22Rv1 (cell line): ENCODE measurements around the gene KCNQ1OT1.
A peak's percentile ranks its signal among the peaks of the same experiment; 100 is the strongest.

Experiments
- H3K27ac ChIP-seq: fragments of 450-650 bp; 2 replicates; pipeline ENCODE4 v1.5.1; 2017
- ZFX ChIP-seq: fragments of 450-650 bp; IDR thresholded peaks from 2 replicates; pipeline ENCODE4 v1.6.1; 2017; ENCODE audit warnings: antibody characterized with exemption, borderline replicate concordance
- TF ChIP-seq, protein P1 (sequence below): fragments of 450-650 bp; IDR thresholded peaks from 2 replicates; pipeline ENCODE4 v1.5.1; 2017; ENCODE audit warnings: mild to moderate bottlenecking

KCNQ1OT1 gene

DNA sequence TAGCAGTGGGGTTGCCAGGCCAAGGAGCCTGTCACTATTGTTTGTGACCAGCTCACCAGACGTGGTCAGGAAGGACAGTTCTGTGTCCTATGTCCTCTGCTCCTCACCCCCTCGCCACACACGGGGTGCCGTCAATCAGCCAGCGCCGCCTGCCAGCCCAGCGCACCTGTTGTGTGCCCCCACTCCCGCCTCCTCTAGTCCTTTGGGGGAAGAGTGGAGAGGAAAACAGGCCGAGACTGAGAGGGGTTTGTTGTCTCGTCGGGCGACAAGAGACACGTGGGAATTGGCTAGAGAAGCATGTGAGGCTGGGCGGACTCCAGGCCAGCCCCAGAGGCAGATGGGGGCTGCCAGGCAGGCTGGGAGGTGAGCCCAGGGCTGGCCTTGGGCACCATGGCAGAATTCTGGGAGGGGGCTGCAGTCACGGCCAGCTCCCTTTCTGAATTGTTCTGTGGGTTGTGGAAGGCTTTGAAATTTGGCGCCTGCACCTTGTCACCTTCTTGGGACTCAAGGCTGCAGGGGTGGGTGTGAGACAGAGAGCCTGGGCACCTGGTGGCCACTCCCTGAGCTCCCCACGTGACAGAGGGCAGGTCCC, 3.1 kb upstream of the KCNQ1OT1 start:
- no peak overlapping the region for H3K27ac ChIP-seq
- TF ChIP-seq, protein P1, sequence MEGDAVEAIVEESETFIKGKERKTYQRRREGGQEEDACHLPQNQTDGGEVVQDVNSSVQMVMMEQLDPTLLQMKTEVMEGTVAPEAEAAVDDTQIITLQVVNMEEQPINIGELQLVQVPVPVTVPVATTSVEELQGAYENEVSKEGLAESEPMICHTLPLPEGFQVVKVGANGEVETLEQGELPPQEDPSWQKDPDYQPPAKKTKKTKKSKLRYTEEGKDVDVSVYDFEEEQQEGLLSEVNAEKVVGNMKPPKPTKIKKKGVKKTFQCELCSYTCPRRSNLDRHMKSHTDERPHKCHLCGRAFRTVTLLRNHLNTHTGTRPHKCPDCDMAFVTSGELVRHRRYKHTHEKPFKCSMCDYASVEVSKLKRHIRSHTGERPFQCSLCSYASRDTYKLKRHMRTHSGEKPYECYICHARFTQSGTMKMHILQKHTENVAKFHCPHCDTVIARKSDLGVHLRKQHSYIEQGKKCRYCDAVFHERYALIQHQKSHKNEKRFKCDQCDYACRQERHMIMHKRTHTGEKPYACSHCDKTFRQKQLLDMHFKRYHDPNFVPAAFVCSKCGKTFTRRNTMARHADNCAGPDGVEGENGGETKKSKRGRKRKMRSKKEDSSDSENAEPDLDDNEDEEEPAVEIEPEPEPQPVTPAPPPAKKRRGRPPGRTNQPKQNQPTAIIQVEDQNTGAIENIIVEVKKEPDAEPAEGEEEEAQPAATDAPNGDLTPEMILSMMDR: no peak
- TF ChIP-seq ZFX: no peak

DNA sequence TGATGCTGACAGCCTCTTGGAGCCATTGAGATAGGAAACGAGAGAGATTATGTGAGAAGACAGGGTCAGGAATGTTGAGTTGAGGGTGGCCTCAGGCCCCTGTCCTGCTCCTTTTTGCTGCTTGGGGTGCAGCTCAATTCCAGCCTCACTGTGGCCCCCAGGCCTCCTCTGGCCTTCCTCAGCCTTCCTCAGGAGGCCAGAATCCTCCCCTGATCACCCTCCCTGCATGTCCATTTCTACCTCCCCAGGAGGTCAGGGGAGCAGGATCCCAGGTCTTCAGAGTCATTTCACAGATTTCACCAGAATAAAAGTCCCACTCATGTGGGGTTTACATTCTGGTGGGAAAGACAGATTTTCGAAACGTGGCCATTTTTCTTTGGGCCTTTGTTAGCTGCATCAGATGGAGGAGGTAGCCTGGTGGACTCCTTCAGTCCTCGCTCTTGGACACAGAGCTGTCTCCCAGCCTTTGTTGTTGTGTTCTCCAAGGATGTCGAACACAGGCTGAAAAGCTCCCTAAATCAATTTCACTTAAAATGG, 2.2 kb upstream of the KCNQ1OT1 start:
- TF ChIP-seq, protein P1: no peak
- no peak for TF ChIP-seq ZFX

DNA sequence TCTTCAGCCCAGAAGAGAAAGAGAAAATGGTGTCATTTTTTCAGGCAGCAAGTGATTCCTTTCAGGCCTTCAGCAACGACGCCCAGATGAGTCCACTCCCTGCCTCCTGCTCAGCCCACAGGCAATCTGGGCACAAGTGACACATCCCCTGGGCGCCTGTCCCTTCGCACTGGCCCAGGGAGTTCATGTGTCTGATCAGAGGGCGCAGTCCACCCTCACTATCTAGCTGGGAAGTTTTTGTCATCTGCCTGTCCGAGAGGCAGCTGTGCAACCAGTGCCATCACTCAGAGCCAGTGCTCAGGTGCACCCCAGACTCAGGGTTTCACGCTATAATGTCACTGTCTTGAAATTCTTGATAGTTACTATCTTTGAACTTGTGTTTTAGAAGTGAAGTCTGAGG, 1.4 kb upstream of the KCNQ1OT1 start:
- TF ChIP-seq ZFX: no peak
- TF ChIP-seq, protein P1: no peak
- peak overlapping the region; percentile 80 for H3K27ac ChIP-seq

More for the DNA sequence above, 2.2 kb upstream of the KCNQ1OT1 start:
- no peak overlapping the region for H3K27ac ChIP-seq

DNA sequence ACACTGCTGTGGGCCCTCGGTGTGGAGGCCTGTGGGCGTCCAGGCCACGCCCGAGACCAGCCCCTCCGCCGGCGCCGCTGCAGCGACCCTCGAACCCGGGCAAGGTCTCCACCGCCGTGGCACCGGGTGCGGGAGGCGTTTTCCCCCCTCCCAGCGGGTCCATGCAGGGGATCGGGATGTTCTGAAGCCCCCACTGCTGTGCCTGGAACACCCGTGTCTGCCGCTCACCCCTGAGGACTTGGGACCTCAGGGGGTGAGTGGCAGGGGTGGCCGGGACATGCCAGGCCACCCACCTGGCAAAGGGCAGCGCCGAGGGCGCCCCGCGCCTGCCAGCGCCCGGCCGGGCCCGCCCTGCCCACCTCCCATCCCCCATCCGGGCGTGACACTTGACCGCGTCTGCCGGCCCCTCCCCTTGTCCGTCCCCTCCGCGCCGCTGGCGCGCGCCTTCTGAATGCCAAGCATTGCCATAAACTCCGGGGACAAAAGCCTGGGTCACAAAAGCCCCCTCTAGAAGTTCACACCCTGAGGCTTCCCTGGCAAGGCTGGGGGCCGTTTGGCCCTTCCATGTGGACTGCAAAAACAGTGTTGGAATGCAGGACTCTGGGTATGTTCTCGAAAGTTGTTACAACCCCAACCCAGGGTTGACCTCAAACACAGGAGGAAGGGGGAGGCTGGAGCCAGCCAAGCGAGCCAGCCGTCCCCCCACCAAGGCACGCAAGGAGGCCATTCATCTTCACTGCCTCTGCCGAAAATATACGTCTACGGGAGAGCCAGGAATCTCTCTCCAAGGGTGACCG, 819 bp upstream of the KCNQ1OT1 start:
- TF ChIP-seq, protein P1: no peak
- TF ChIP-seq ZFX: no peak
- H3K27ac ChIP-seq: peak overlapping the region; percentile 80

DNA sequence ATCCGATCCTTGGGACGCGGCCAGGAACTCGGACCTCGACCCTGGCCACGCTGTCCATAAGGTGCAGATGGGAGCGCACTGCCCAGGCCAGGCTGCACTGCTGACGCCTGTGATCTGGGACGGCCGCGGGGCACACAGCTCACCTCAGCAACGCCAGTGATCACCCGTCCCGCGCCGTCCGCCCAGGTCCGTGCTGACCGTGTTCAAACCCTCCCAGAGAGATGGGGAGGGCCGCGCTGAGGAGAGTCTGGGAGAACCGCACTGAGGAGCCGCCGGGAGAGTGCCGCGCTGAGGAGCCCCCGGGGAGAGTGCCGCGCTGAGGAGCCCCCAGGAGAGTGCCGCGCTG, 636 bp downstream of the KCNQ1OT1 start:
- TF ChIP-seq ZFX: no peak
- TF ChIP-seq, protein P1: no peak
- H3K27ac ChIP-seq: no peak overlapping the region

DNA sequence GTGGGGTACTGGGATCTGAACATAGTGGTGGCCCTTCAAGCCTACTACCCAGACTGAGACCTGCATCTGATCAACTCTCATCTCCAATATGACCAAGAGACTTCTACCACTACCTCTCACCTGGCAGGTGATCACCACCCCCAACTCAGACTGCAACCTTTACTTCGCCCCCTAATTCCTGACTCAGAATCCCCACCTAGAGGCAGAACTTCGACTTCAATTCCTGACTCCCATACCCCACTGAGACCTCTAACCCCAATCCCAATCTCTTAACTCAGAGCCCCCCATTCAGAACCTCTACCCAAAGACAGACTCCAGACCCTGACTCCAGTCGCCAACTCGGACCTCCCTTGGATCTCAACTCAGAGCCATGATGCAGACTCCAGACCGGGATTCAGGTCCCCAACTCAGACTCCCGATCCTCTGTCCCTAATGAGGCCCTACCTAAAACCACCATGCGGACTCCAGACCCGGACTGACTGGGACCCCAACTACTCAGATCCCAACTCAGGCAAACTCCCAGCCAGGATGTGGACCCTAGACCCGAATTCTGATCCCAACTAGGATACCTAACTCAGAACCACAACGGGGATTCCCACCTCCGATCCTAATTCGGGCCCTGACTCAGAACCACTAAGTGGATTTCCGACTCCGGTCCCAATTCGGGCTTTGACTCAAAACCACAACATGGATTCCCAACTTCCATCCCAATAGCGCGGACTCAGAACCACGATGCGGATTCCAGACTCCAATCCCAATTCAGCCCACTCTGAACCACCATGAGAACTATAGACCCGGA, 1.2 kb downstream of the KCNQ1OT1 start:
- no peak overlapping the region for H3K27ac ChIP-seq
- no peak for TF ChIP-seq ZFX
- TF ChIP-seq, protein P1: no peak
